ENCODE data around the gene TEX35.

DNA sequence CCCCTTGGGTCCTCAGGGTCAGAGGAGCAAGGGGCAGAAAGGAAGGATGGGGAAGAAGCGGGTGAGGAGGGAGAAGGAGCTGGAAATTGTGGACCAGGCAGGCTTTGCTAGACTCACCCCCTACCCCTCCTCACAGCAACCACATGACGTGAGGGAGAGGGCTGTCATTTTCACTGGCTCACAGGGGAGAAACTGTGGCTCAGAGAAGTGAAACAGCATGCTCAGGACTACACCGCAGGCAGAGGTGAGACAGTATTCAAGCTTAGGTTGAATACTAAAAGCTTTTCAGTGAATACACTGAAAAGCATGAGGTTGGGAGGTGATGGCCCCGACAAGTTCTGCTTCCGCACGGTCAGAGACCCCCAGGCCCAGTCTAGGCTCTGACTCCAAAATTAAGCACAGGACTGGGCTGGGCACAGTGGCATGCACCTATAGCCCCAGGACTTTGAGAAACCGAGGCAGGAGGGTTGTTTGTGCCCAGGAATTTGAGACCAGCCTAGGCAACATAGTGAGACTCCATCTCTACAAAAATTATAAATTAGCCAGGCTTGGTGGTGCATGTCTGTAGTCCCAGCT is 14.9 kb upstream of the TEX35 start:
- no peak for TF ChIP-seq POLR2A (IDR thresholded peaks at IDR 0.05)
- TF ChIP-seq, protein P1, sequence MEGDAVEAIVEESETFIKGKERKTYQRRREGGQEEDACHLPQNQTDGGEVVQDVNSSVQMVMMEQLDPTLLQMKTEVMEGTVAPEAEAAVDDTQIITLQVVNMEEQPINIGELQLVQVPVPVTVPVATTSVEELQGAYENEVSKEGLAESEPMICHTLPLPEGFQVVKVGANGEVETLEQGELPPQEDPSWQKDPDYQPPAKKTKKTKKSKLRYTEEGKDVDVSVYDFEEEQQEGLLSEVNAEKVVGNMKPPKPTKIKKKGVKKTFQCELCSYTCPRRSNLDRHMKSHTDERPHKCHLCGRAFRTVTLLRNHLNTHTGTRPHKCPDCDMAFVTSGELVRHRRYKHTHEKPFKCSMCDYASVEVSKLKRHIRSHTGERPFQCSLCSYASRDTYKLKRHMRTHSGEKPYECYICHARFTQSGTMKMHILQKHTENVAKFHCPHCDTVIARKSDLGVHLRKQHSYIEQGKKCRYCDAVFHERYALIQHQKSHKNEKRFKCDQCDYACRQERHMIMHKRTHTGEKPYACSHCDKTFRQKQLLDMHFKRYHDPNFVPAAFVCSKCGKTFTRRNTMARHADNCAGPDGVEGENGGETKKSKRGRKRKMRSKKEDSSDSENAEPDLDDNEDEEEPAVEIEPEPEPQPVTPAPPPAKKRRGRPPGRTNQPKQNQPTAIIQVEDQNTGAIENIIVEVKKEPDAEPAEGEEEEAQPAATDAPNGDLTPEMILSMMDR (IDR thresholded peaks at IDR 0.05), result no peak

Data from testis (tissue), 2 donors.